Colonic mucosa (tissue), 4 donors: ENCODE measurements around the gene CDK5. TPM values are rescaled to one million over a fixed set of nuclear protein-coding genes. Genes with fewer than 3 reads are reported as not detected.
A peak's percentile ranks its signal among the peaks of the same experiment; 100 is the strongest.

Experiments
- DNase-seq: peaks from one replicate; pipeline ENCODE4 v3.0.0-alpha.2; 2020
- H3K27ac ChIP-seq: fragments of 200-600 bp; one replicate; pipeline ENCODE4 v1.8.0; 2021
- H3K27me3 ChIP-seq: fragments of 200-600 bp; one replicate; pipeline ENCODE4 v1.8.0; 2021
- H3K36me3 ChIP-seq: fragments of 200-600 bp; one replicate; pipeline ENCODE4 v1.8.0; 2021
- H3K4me1 ChIP-seq: fragments of 200-600 bp; one replicate; pipeline ENCODE4 v1.8.0; 2021; ENCODE audit warnings: mild to moderate bottlenecking
- H3K4me3 ChIP-seq: fragments of 200-600 bp; one replicate; pipeline ENCODE4 v1.8.0; 2021
- H3K9ac ChIP-seq, 2 donors: one replicate each; pipeline ENCODE4 v1.7.0; 2013; ENCODE audit warnings: control low read depth in 2 of 2, low read depth in 2 of 2, low read length in 2 of 2
- H3K9me3 ChIP-seq: fragments of 200-600 bp; one replicate; pipeline ENCODE4 v1.8.0; 2021
- CTCF ChIP-seq: fragments of 200-600 bp; IDR thresholded peaks from one replicate; pipeline ENCODE4 v1.8.0; 2022; ENCODE audit warnings: antibody characterized with exemption, mild to moderate bottlenecking
- intact Hi-C: fragments of 100-400 bp; cut with DNase I; formaldehyde crosslinking; loops from one replicate; pipeline ENCODE4 v1.14.1; 2022
- total RNA-seq, 2 donors: library from RNA; stranded (reverse); fragmentation: NEBNext Ultra II Directional in 1 of 2; extraction: Animal tissue kit (Norgen Biotek cat#: 25700) in 1 of 2; gene quantifications; one replicate each; pipeline ENCODE4 v1.2.1, GENCODE V29; 2021
- donor health status: healthy.
- donor health status: DM: no; HTN: no; CAD: no.
- donor health status: DM: no; HTN: no; CAD: no.

CDK5 gene
- total RNA-seq, 2 donors from 2014 or later, result 11.3 to 15.9 TPM

GRCh38 chr7:151069841-151070573 is 12.3 kb upstream of the CDK5 start:
- DNase-seq, result no peak
- Histone ChIP-seq H3K9ac (peak overlapping the region in 1 of 2 donors; percentile 2), H3K27me3 (no peaks in the 10 kb centered on the region), H3K36me3 (peaks cover 21% of the 10 kb centered on the region), H3K4me1 (no peaks in the 10 kb centered on the region), H3K9me3 (no peaks in the 10 kb centered on the region), H3K4me3 (no peak overlapping the region), H3K27ac (no peak overlapping the region)
- intact Hi-C loops, result no loop called here
- TF ChIP-seq CTCF, result no peak

- intact Hi-C loops, result no loop called here
- DNase-seq, result no peak
- Histone ChIP-seq H3K27ac (no peak overlapping the region), H3K27me3 (no peaks in the 10 kb centered on the region), H3K9ac (no peak overlapping the region), H3K36me3 (peaks cover 12% of the 10 kb centered on the region), H3K4me1 (no peaks in the 10 kb centered on the region), H3K4me3 (no peak overlapping the region), H3K9me3 (no peaks in the 10 kb centered on the region)
- TF ChIP-seq CTCF, result no peak
These were observed 10.5 kb upstream of the CDK5 start for GRCh38 chr7:151068069-151068773.

- no peak overlapping the region for H3K9ac ChIP-seq
- intact Hi-C loops, result no loop called here
These were observed 8.7 kb upstream of the CDK5 start for GRCh38 chr7:151066273-151066974.

GRCh38 chr7:151065516-151065915 is 7.8 kb upstream of the CDK5 start:
- no peaks in the 10 kb centered on the region for H3K9me3 ChIP-seq
- intact Hi-C loops, result no loop called here
- no peak for TF ChIP-seq CTCF
- H3K27ac ChIP-seq, result no peak overlapping the region
- H3K27me3 ChIP-seq, result no peaks in the 10 kb centered on the region
- H3K4me3 ChIP-seq, result no peak overlapping the region
- no peak overlapping the region for H3K9ac ChIP-seq
- H3K4me1 ChIP-seq, result peaks cover 14% of the 10 kb centered on the region
- no peak for DNase-seq
- peaks cover 6% of the 10 kb centered on the region for H3K36me3 ChIP-seq

More at GRCh38 chr7:151066273-151066974, 8.7 kb upstream of the CDK5 start:
- H3K4me3 ChIP-seq, result no peak overlapping the region
- H3K9me3 ChIP-seq, result no peaks in the 10 kb centered on the region
- H3K36me3 ChIP-seq, result peaks cover 12% of the 10 kb centered on the region
- no peak overlapping the region for H3K27ac ChIP-seq
- DNase-seq, result no peak
- peaks cover 5% of the 10 kb centered on the region for H3K4me1 ChIP-seq
- TF ChIP-seq CTCF, result no peak
- H3K27me3 ChIP-seq, result no peaks in the 10 kb centered on the region

- H3K27ac ChIP-seq, result no peak overlapping the region
- no peak for DNase-seq
- no peaks in the 10 kb centered on the region for H3K27me3 ChIP-seq
- no peaks in the 10 kb centered on the region for H3K9me3 ChIP-seq
- TF ChIP-seq CTCF, result no peak
- H3K9ac ChIP-seq, result no peak overlapping the region
- H3K36me3 ChIP-seq, result peaks cover 6% of the 10 kb centered on the region
- intact Hi-C loops, result no loop called here
- H3K4me1 ChIP-seq, result peaks cover 17% of the 10 kb centered on the region
- H3K4me3 ChIP-seq, result no peak overlapping the region
These were observed 7.3 kb upstream of the CDK5 start for GRCh38 chr7:151064993-151065392.
